Fibroblast of mammary gland (primary cell): ENCODE results near the gene SKAP1.

Experiments used
- DNase-seq: peaks from one replicate; pipeline ENCODE4 v3.0.0-alpha.2; 2010; ENCODE audit warnings: low read depth
- H3K4me3 ChIP-seq: 2 replicates; pipeline ENCODE4 v1.5.1; 2011; ENCODE audit warnings: low read depth, mild to moderate bottlenecking, low read length, moderate library complexity; ENCODE audit not compliant: control insufficient read depth
- CTCF ChIP-seq: conservative IDR thresholded peaks from 2 replicates; pipeline ENCODE4 v1.5.1; 2011; ENCODE audit warnings: low read depth, low read length, inconsistent platforms; ENCODE audit not compliant: control insufficient read depth, insufficient read depth

SKAP1 gene

GRCh38 chr17:48441862-48442261, 11.8 kb upstream of the SKAP1 start:
- TF ChIP-seq CTCF, result no peak
- H3K4me3 ChIP-seq, result no peak overlapping the region
- no peak for DNase-seq

- no peak for TF ChIP-seq CTCF
- H3K4me3 ChIP-seq, result no peak overlapping the region
- no peak for DNase-seq
Observed at GRCh38 chr17:48441231-48441711, 11.3 kb upstream of the SKAP1 start.

- no peak for DNase-seq
- no peak overlapping the region for H3K4me3 ChIP-seq
- TF ChIP-seq CTCF, result no peak
Observed at GRCh38 chr17:48440669-48441068, 10.7 kb upstream of the SKAP1 start.

- TF ChIP-seq CTCF, result no peak
- DNase-seq, result no peak
- H3K4me3 ChIP-seq, result no peak overlapping the region
Observed at GRCh38 chr17:48439875-48440505, 10.0 kb upstream of the SKAP1 start.

- no peak overlapping the region for H3K4me3 ChIP-seq
- no peak for TF ChIP-seq CTCF
- DNase-seq, result no peak
Observed at GRCh38 chr17:48439110-48439850, 9.3 kb upstream of the SKAP1 start.

GRCh38 chr17:48438516-48439061, 8.6 kb upstream of the SKAP1 start:
- no peak for DNase-seq
- no peak overlapping the region for H3K4me3 ChIP-seq
- TF ChIP-seq CTCF, result no peak
